ENCODE measurements around the gene FBN1. TPM values are rescaled to one million over a fixed set of nuclear protein-coding genes. Genes with fewer than 3 reads are reported as not detected.

Gene FBN1
- total RNA-seq, 1 donor from 2014 or later: 808 TPM

DNA sequence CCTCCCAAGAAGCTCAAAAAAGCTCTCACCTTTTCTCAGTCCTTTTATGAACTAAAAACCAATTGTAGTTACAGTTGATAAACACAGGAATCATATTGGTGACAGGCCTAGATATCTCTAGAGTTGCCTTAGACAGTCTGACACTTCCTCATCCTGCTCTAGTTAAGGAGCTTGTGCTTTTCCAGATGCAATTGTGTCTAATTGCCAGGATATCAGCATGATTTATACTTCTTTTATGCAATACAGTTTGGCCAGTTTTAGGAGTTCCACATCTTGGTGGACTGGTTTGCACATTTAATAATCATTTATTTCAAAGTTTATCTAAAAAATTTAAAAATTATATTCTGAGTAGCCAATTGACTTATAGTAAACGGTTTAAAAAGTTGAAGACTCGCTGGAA, 218.6 kb downstream of the FBN1 start:
- DNase-seq (ENCODE audit: low read depth): no peak

- no peak for DNase-seq (ENCODE audit: low read depth)
These were observed 219.5 kb downstream of the FBN1 start for GRCh38 chr15:48426044-48426443.

GRCh38 chr15:48425051-48425450, 220.5 kb downstream of the FBN1 start:
- DNase-seq (ENCODE audit: low read depth): no peak

- DNase-seq (ENCODE audit: low read depth): peak; percentile 32
These were observed 221.5 kb downstream of the FBN1 start for GRCh38 chr15:48423896-48424475.

- DNase-seq (ENCODE audit: low read depth): no peak
These were observed 222.2 kb downstream of the FBN1 start for GRCh38 chr15:48423342-48423741.

GRCh38 chr15:48422401-48422800, 223.1 kb downstream of the FBN1 start:
- DNase-seq (ENCODE audit: low read depth): no peak

DNA sequence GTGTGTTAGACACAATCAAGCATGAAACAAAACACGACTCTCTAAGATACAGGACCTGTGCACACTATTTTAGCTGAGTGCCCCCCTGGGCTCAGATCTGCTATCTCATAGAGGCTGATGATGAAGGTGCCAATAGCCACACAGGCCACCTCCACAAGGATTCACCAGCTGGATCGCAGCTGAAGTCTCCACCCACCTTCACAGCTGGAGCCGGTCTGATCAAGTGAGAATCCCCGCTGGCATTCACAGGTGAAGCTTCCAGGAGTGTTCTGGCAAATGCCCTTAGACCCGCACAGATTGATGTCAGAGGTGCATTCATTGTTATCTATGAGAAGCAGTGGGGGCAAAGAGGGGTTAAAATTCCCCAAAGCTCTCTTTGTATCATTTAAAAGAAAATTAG, 224.1 kb downstream of the FBN1 start:
- DNase-seq (ENCODE audit: low read depth): no peak

DNA sequence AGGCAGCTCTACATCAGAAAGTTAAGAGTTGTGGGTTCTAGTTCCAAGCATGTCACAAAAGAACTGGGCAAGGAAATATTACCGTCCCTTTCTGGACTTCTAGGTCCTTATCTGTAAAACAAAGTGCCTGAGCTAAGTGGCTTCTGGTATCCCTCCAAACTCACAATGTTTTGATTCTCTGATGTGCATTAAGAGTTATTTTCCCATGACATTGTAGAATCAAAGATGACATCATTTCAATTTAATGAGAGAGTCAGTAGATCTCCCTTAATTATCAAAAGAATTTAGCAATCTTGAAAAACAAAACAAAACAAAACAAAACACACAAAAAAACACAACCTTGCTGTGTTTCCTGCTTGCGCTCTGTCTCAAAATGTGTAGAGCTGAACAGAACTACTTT, 225.6 kb downstream of the FBN1 start:
- no peak for DNase-seq (ENCODE audit: low read depth)

DNA sequence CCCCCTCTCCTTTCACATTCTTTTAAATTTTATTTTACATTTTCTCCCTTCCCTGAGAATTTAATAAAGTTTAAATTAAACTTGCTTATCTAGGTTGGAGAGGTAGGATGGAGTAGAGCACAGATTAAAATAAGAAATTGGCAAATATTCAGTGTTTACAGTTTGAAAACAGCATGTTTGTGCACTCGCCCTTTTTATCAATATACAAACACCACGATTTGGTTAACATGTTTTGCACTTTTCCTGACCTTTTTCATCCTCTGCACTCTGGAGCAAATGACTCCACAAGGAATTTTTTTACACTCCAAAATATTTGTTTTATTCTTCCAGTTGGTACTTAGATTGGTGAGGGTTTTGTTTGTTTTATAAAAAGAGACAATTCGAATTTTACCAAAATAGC, 227.2 kb downstream of the FBN1 start:
- no peak for DNase-seq (ENCODE audit: low read depth)

GRCh38 chr15:48416301-48416700, 229.2 kb downstream of the FBN1 start:
- DNase-seq (ENCODE audit: low read depth): no peak

- no peak for DNase-seq (ENCODE audit: low read depth)
These were observed 230.2 kb downstream of the FBN1 start for GRCh38 chr15:48415036-48415886.

DNA sequence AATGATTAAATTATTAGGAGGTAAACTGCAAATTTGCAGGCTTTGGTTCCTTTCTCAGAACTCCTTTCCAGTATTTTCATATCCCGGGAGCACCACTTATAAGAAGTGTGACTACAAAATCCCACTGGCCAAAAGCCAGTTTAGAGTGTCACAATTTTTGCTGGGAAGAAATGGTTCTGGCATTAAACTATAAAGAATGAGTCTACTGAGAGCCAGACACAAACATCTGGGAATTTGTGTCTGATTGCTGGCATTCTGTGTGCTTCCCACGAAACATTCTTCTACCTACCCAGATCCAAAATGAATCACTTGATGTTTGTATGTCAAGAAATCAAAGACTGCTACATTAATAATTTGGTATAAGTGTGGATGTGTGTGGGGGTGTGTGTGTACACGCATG, 231.5 kb downstream of the FBN1 start:
- DNase-seq (ENCODE audit: low read depth): no peak

DNA sequence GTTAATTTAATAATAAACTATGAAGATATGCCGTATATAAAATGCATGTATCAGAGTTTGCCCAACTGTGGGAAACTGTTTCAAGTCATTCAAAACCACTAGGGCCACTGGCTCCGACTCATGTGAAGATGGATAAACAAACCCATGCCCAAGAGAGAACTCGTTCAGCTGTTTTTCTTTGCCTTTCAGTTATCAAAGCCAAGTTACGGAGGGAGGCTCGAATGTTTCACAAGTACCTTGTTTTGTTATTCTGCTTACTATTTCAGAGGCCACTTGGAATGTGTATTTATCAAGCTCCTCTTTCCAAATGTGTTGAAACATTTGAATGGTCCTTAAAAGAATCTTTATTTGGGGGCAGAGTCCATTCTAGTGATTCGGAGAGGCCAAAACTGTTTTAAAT, 232.2 kb downstream of the FBN1 start:
- DNase-seq (ENCODE audit: low read depth): no peak

DNA sequence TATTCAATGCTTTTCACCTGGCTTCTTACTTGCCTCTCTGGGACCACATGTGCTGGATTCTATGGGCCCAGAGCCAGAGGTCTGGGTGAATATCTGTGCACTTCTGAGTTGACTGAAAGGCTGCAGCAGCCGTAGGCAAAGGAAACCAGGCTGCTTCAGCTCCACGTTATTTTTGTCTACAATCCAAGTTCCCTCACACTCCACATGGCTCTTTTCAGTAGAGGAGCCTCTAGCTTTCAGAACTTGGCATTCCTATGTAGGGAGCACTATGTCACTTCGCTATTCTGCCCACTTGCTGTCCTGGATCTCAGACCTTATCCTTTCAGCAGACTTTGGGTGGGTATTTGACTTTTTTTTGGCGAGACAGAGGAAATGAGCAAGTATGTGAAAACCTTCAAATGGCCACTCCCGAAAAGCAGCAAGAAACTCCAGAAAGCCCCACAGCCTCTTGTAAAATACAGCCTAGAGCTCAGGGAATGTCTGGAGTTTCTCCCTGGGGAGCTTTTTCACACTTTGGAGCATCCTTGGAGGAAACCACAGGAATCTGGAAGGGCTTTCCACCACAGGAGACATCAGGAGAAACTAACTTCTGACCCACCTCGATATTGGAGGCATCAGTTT, 233.4 kb downstream of the FBN1 start:
- DNase-seq (ENCODE audit: low read depth): no peak

- DNase-seq (ENCODE audit: low read depth): no peak
These were observed 235.9 kb downstream of the FBN1 start for GRCh38 chr15:48409623-48410022.

- DNase-seq (ENCODE audit: low read depth): no peak
These were observed 237.2 kb downstream of the FBN1 start for GRCh38 chr15:48408327-48408726.

DNA sequence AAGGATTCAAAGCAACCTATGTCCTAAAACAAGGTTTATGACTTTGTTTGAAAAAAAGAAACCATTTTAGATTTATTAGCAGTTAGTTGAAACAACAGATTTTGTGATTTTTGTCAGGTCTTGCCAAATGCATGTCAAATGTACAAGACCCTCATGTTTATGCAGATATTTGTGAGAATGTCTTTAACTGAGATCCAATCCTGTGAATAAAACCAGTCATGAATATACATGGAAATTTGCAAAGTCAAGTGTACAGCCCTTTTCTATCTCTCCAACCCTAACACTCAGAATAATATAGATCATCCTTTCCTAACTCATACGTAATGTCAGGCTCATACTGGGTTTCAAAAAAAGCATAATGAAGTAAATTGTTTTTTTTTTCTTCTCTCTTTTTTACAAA, 237.9 kb downstream of the FBN1 start:
- DNase-seq (ENCODE audit: low read depth): no peak

- no peak for DNase-seq (ENCODE audit: low read depth)
These were observed 238.6 kb downstream of the FBN1 start for GRCh38 chr15:48406911-48407310.

GRCh38 chr15:48406266-48406891, 239.1 kb downstream of the FBN1 start:
- no peak for DNase-seq (ENCODE audit: low read depth)

GRCh38 chr15:48402427-48403177, 242.9 kb downstream of the FBN1 start:
- DNase-seq (ENCODE audit: low read depth): peak; percentile 57

DNA sequence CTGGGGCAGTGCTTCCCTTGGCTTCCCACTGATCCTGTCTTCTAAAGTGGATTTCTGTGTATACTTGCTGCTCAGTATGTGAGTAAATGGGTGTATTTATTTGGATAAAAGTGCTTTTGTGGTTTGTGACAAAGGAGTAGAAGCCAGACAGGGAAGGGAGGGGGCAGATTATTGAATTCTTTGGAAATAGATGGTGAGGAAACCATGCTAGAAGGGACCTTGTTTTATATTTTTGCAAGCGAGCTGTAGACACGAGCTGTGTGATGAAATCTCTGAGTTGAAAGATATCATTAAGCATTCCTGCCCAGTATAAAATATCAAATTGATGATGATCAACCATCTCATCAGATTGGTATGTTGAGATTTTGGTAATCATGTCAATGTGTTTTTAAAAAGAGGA, 245.4 kb downstream of the FBN1 start:
- DNase-seq (ENCODE audit: low read depth): no peak

- DNase-seq (ENCODE audit: low read depth): no peak
These were observed 247.7 kb downstream of the FBN1 start for GRCh38 chr15:48397841-48398240.
